ENCODE measurements around the gene SFPQ.
A peak's percentile ranks its signal among the peaks of the same experiment; 100 is the strongest.
"Not testable (repeated sequence)": the region's sequence is repeated elsewhere in the genome, so short reads cannot be mapped to it uniquely, and the experiment has no call there.

Gene SFPQ, protein sequence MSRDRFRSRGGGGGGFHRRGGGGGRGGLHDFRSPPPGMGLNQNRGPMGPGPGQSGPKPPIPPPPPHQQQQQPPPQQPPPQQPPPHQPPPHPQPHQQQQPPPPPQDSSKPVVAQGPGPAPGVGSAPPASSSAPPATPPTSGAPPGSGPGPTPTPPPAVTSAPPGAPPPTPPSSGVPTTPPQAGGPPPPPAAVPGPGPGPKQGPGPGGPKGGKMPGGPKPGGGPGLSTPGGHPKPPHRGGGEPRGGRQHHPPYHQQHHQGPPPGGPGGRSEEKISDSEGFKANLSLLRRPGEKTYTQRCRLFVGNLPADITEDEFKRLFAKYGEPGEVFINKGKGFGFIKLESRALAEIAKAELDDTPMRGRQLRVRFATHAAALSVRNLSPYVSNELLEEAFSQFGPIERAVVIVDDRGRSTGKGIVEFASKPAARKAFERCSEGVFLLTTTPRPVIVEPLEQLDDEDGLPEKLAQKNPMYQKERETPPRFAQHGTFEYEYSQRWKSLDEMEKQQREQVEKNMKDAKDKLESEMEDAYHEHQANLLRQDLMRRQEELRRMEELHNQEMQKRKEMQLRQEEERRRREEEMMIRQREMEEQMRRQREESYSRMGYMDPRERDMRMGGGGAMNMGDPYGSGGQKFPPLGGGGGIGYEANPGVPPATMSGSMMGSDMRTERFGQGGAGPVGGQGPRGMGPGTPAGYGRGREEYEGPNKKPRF

DNA sequence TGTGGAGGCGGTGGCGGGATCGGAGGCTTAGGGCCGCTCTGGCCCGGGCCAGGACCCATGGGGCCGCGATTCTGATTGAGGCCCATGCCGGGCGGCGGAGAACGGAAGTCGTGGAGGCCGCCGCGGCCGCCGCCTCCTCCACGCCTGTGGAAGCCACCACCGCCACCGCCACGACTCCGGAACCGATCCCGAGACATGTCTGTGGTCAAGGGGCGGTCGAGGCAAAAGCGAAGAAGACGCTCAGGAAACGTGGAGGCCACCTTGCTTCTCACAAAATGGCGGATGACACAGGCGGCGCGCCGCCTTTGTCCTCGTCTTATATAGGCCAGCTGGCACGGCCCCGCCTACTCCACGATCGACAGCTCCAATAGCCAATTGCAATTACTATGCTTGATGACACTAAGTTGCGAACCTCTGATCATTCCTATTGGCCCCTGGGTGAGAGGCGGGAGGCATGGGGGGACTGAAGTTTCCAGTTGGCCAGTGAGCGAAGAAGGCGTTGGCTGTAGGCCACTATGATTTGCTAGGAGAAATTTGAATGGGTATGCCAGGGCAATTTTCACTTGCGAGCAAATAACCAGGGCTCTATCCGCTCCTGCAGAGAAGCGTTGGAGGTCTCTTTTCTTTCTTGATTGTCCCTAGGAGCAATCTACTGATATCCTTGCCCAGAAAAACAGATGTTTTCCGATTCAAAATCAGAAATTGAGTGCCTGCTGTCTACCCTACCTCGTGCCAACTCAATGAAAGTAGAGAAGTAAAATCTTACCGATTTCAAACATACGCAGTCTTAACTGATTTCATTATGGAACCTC, at the start of gene SFPQ:
TSS of gene SFPQ (minus strand) at position 293 of the 812 bp plus-strand sequence. CDS start at position 197, 96 bp downstream.
- DNase-seq: peak; percentile 99
- no peak for TF ChIP-seq GATA1 (IDR thresholded peaks at IDR 0.05; ENCODE audit: low read depth, low read length)
- peak; percentile 100 for TF ChIP-seq POLR2A (IDR thresholded peaks at IDR 0.05; ENCODE audit: low read length)

DNA sequence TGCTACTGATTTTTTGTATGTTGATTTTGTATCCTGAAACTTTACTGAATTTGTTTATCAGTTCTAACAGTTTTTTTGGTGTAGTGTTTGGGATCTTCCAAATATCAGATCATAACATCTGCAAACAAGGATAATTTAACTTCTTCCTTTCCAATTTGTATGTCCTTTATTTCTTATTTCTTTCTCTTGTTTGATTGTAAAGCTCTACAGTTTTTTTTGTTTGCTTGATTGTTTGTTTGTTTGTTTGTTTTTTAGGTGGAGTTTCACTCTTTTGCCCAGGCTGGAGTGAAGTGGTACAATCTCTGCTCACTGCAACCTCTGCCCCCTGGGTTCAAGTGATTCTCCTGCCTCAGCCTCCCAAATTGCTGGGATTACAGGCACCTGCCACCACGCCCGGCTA, 43.8 kb upstream of the SFPQ start:
- DNase-seq: not testable (repeated sequence)

DNA sequence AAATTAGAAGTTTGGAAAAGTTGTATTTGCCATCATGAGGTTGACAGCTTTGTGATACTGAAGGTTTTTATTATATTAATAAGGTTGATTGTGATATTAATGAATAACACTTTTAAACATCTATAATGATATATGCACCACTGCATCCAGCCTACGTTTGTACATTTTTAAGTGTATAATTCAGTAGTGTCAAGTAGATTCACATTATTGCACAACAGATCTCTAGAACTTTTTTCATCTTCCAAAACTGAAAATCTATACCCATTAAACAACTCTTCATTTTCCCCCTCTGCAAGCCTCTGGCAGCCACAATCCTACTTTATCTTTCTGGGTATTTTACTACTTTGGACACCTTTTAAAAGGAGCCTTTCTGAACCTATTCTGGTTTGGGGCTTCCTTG, 38.3 kb upstream of the SFPQ start:
- DNase-seq: no peak
- TF ChIP-seq POLR2A (IDR thresholded peaks at IDR 0.05; ENCODE audit: low read length) (no peak), GATA1 (IDR thresholded peaks at IDR 0.05; ENCODE audit: low read depth, low read length) (no peak)

DNA sequence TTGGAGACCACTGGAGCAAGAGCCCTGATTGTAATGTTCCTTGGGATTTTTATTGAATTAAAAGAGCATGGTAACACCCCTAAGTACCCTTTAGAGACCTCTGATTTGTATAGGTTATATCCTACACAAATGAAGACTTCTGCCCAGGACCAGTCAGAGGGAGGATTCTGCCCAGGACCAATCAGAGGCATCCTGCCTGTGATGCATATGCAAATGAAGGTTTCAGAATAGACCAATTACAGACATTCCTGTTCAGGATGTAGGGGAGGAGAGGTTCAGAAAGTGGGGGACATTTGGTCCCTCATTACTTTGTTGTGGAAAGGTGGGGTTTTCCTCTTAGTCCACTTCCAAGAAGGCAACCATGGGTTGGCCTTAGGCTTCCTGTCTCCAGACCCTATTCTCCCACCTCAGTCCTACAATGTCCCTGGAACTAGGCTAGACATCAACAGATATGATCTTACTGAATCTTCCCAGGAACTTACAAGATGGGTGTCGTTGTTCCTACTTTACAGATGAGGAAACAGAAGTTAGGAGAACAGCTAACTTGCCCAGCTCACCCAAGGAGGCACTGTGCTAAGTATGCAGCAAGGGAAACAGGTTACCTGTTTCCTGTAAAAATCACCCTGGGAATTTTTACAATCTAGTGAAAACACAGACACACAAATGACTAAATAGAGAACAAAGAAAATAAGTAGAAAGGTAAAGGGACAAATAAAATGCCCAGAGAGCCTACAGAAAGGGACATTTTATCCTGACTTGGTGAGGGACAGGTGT, 36.8 kb upstream of the SFPQ start:
- no peak for TF ChIP-seq GATA1 (IDR thresholded peaks at IDR 0.05; ENCODE audit: low read depth, low read length)
- no peak for TF ChIP-seq POLR2A (IDR thresholded peaks at IDR 0.05; ENCODE audit: low read length)
- no peak for DNase-seq

- no peak for DNase-seq
- TF ChIP-seq GATA1 (IDR thresholded peaks at IDR 0.05; ENCODE audit: low read depth, low read length): no peak
- TF ChIP-seq POLR2A (IDR thresholded peaks at IDR 0.05; ENCODE audit: low read length): no peak
Measured at GRCh38 chr1:35226546-35226945, 33.6 kb upstream of the SFPQ start.

DNA sequence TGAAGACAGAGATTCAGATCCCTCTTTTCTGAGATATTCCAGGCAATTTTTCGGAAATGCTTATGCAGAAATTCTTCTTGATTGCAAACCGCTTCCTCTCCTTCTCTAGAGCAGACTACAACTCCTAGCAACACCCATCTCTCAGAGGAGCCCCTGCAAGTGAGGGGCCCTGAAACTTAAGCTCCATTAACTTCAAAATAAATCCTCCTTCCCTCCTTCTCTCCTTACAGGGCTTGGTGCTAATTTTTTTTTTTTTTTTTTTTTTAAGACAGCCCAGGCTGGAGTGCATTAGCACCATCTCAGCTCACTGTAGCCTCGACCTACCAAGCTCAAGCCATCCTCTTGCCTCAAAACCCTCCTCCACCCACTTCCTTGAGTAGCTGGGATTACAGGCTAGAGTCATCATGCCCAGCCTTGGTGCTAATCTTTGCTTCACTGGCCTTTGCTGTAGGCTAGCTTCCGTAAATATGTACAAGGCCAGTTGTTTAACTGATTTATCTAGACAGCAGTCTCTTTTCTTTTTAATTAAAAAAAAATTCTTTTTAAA, 30.2 kb upstream of the SFPQ start:
- TF ChIP-seq POLR2A (IDR thresholded peaks at IDR 0.05; ENCODE audit: low read length) (no peak), GATA1 (IDR thresholded peaks at IDR 0.05; ENCODE audit: low read depth, low read length) (no peak)
- DNase-seq: no peak

DNA sequence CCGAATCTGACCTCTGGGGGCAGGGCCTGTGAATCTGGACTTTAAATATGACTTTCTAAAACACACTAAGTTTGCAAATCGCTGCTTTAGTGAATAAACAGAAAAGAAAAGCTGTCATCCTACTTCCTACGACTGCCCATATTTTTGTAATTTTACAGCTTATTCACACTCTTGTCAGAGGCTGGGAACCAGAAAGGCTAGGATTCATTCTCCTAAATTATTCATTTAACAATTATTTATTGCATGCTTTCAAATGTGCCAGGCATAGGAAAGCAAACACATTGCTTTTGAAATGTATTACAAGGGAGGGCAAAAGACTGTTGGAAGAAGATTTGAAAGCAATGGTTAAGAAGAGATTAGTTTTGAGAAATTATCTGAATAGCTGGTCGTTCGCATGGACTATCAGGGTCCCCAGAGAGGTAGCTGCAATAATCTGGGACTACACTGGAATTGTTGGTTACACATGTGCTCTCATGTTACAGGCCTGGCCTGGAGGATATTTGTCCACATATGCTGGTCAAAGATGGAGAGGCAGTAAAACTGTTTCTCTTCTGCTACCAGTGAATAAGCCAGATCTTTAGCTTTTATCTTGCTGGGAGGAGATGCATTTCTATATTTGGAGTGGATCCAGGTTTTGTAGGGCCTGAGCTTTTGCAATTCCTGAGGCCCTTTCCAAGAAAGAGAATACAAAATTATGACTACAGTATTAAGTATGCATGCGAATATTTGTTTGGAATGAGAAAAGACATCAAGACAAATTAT, 29.6 kb upstream of the SFPQ start:
- TF ChIP-seq GATA1 (IDR thresholded peaks at IDR 0.05; ENCODE audit: low read depth, low read length) (no peak), POLR2A (IDR thresholded peaks at IDR 0.05; ENCODE audit: low read length) (no peak)
- peak in 1 of 2 experiments; percentile 23 for DNase-seq

DNA sequence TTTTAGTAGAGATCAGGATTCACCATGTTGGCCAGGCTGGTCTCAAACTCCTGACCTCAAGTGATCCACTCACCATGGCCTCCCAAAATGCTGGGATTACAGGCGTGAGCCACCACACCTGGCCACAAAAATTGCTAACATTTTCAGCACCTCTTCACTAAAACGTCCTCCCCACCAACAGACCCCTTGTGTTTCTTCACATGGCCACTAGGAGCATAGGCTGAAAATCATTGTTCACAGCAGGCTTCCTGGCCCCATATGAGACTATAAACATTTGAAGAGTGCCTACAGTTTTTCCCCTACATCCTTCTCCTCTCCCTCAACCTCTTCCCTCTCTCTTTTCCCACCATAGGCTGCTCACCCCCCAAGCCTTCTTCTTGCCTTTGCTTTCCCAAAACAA, 28.0 kb upstream of the SFPQ start:
- DNase-seq: peak; percentile 5 to 6
- TF ChIP-seq POLR2A (IDR thresholded peaks at IDR 0.05; ENCODE audit: low read length): no peak
- TF ChIP-seq GATA1 (IDR thresholded peaks at IDR 0.05; ENCODE audit: low read depth, low read length): no peak

GRCh38 chr1:35215346-35215745, 22.4 kb upstream of the SFPQ start:
- TF ChIP-seq GATA1 (IDR thresholded peaks at IDR 0.05; ENCODE audit: low read depth, low read length) (no peak), POLR2A (IDR thresholded peaks at IDR 0.05; ENCODE audit: low read length) (no peak)
- no peak for DNase-seq

GRCh38 chr1:35211120-35211414, 18.1 kb upstream of the SFPQ start:
- no peak for TF ChIP-seq GATA1 (IDR thresholded peaks at IDR 0.05; ENCODE audit: low read depth, low read length)
- no peak for TF ChIP-seq POLR2A (IDR thresholded peaks at IDR 0.05; ENCODE audit: low read length)
- DNase-seq: no peak

DNA sequence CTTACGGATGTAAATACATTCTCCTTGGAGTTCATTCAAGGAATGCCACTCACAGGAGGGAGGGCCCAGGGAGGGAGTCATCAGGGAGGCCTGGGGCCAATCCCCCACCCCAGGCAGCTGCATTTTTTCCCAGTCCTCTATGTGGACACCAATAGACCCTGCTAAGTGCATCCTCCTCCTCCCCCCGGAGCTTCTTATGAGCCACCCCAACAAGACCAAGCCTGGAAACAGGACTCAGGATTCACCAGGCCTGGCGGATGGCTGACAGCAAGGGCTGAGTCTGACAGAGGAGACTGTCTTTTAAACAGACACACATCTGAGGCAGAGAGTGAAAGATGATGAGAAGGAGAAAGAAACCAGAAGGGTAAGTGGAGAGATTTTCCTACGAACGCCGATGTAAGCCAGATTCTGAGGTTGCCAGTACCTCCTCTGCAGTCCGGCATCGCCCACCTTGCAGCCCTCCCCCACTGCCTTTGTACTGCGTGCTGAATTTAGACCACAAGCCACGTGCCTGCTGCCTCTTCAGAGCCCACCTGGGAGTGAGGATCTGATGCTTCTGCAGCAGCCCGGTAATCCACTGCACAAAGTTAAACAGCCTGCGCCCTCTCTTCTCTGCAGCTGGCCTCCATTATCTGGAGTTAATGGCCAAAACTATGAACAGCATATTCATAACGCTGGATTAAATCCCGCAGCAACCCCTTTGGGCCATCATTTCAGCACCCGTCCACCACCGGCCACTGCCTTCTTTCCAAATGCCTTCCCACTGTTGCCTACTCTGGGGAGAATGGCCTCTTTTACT, 17.6 kb upstream of the SFPQ start:
- DNase-seq: no peak
- TF ChIP-seq GATA1 (IDR thresholded peaks at IDR 0.05; ENCODE audit: low read depth, low read length) (no peak), POLR2A (IDR thresholded peaks at IDR 0.05; ENCODE audit: low read length) (no peak)

DNA sequence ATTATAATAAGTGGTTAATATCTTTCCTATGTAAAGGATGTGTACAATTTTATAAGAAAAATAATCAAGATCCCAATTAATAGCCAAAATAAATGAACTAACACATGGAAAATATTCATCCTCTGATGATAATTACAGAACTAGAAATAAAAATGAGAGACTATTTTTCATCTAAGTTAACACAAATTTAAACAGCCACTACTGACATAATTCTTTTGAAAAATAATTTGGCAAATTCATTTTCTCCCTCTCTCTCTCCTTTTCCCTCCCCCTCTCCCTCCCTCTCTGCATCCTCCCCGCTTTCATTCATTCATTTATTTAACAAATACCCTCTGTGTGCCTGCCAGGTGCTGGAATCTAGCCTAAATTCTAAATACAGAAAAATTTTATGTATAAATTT, 10.3 kb upstream of the SFPQ start:
- DNase-seq: no peak
- TF ChIP-seq POLR2A (IDR thresholded peaks at IDR 0.05; ENCODE audit: low read length): no peak
- no peak for TF ChIP-seq GATA1 (IDR thresholded peaks at IDR 0.05; ENCODE audit: low read depth, low read length)
